GM23248 (cell line): ENCODE results near the gene CPNE7. TPM values are rescaled to one million over a fixed set of nuclear protein-coding genes. Genes with fewer than 3 reads are reported as not detected.

ENCODE experiments used
- DNase-seq: peaks from one replicate; pipeline ENCODE4 v3.0.0-alpha.2; 2015
- H2AFZ ChIP-seq: fragments of 200-600 bp; sonication (generic); 2 replicates; pipeline ENCODE4 v1.6.1; 2016; ENCODE audit warnings: antibody characterized with exemption
- H3F3A ChIP-seq: fragments of 200-600 bp; sonication (generic); 2 replicates; pipeline ENCODE4 v1.6.1; 2016; ENCODE audit warnings: mild to moderate bottlenecking, antibody characterized with exemption, mixed run types; ENCODE audit not compliant: insufficient read depth
- H3K27ac ChIP-seq: fragments of 200-600 bp; sonication (generic); 2 replicates; pipeline ENCODE4 v1.5.1; 2016; ENCODE audit warnings: mild to moderate bottlenecking
- H3K27me3 ChIP-seq: fragments of 200-600 bp; sonication (generic); replicated peaks from 2 replicates; pipeline ENCODE4 v1.6.1; 2016; ENCODE audit warnings: mild to moderate bottlenecking; ENCODE audit not compliant: insufficient read depth
- H3K36me3 ChIP-seq: fragments of 200-600 bp; sonication (generic); 2 replicates; pipeline ENCODE4 v1.6.1; 2016; ENCODE audit warnings: low read depth, mild to moderate bottlenecking
- H3K4me1 ChIP-seq: fragments of 200-600 bp; sonication (generic); 2 replicates; pipeline ENCODE4 v1.6.1; 2016; ENCODE audit warnings: mild to moderate bottlenecking; ENCODE audit not compliant: insufficient read depth
- H3K4me2 ChIP-seq: fragments of 200-600 bp; sonication (generic); one replicate; pipeline ENCODE4 v1.6.1; 2016; ENCODE audit warnings: mild to moderate bottlenecking; ENCODE audit not compliant: unreplicated experiment
- H3K4me3 ChIP-seq: fragments of 200-600 bp; sonication (generic); 2 replicates; pipeline ENCODE4 v1.5.1; 2016; ENCODE audit warnings: mild to moderate bottlenecking
- H3K79me2 ChIP-seq: fragments of 200-600 bp; sonication (generic); 2 replicates; pipeline ENCODE4 v1.6.1; 2016; ENCODE audit warnings: mild to moderate bottlenecking; ENCODE audit not compliant: insufficient read depth
- H3K9ac ChIP-seq: fragments of 200-600 bp; sonication (generic); 2 replicates; pipeline ENCODE4 v1.6.1; 2016; ENCODE audit warnings: mild to moderate bottlenecking
- H3K9me2 ChIP-seq: fragments of 200-600 bp; sonication (generic); 2 replicates; pipeline ENCODE4 v1.6.1; 2016; ENCODE audit warnings: mixed run types, mild to moderate bottlenecking, moderate library complexity; ENCODE audit not compliant: insufficient read depth
- H3K9me3 ChIP-seq: fragments of 200-600 bp; sonication (generic); one replicate; pipeline ENCODE4 v1.6.1; 2017; ENCODE audit warnings: low read depth
- H4K20me1 ChIP-seq: fragments of 200-600 bp; sonication (generic); 2 replicates; pipeline ENCODE4 v1.6.0; 2016; ENCODE audit not compliant: insufficient read depth
- EZH2 ChIP-seq: fragments of 200-600 bp; sonication (generic); IDR thresholded peaks from 2 replicates; pipeline ENCODE4 v1.6.1; 2018; ENCODE audit warnings: antibody characterized with exemption, mild to moderate bottlenecking; ENCODE audit not compliant: insufficient read depth, poor library complexity, severe bottlenecking
- EZH2phosphoT487 ChIP-seq: fragments of 200-600 bp; sonication (generic); IDR thresholded peaks from 2 replicates; pipeline ENCODE4 v1.6.1; 2018; ENCODE audit warnings: antibody characterized with exemption, moderate library complexity, mild to moderate bottlenecking, low read depth; ENCODE audit not compliant: insufficient read depth
- WGBS, 2 experiments: methylation state at CpG; one replicate each; pipeline ENCODE4 v1.1.6; 2015 to 2017; ENCODE audit warnings: low lambda C conversion rate in 2 of 2, low coverage in 1 of 2; ENCODE audit errors: missing lambda C conversion rate in 2 of 2; 5-methylcytosine and 5-hydroxymethylcytosine counted together
- in situ Hi-C: fragments of 300-500 bp; cut with MboI; formaldehyde crosslinking; loops from 2 replicates; pipeline ENCODE4 v1.15.0; 2020
- polyA plus RNA-seq: library from polyadenylated mRNA; unstranded; fragments of >200 nt; fragmentation: Nextera tagmentation; extraction: Ambion mirVana; gene quantifications from 2 replicates; pipeline ENCODE4 v1.2.1, GENCODE V29; 2016
- total RNA-seq: library from RNA; depleted of rRNA; stranded (reverse); fragments of >200 nt; shearing (Covaris generic); gene quantifications from 2 replicates; pipeline ENCODE4 v1.2.3, GENCODE V29; 2014

The CPNE7 gene
- total and polyA plus RNA-seq, 2 experiments from 2014 or later: 5.3 to 10.1 TPM

DNA sequence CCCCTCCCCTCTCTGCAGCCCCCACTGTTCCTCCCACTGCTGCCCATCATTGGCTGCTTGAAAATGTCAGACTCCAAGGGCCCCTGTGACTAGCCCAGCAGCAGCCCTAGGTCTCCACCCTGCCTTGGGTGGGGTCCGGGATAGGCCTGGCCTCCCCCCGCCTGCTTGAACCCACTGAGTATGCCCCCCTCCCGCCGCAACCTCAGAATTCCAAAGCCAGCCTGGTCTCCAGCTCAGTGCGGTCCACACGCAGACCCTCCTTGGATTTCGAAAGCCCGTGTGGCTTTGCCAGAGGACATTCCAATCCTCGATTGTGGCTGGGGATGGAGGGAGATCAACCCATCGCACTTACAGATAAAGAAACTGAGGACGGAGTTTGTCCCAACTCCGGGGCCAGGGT lies 44.3 kb downstream of the CPNE7 start:
- no peak overlapping the region for H3K27ac ChIP-seq
- in situ Hi-C loops: no loop called here

DNA sequence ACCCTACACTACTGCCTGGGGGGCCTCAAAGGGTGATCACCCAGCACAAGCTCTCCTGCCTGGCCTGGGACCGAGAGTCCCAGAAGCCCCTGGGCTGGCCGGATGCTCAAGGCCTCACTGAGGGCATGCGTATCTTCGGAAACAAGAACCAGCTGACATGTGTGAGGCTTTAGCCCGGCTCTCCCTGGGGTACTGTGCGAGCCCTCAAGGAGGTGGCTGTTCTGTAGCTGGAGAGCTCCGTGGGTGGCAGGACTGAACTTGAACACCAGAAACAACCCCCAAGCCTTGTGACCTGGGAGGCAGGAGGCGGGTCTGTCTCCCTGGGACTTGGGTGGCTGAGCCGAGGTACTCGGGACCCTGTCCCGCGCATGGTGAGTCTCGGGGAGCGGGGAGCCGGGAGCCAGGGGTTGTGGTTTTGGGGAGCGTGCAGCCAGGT lies 44.9 kb downstream of the CPNE7 start:
- Histone ChIP-seq H3K9me3 (no peaks in the 10 kb centered on the region), H3K36me3 (no peaks in the 10 kb centered on the region), H3K9ac (no peak overlapping the region), H3K9me2 (no peaks in the 10 kb centered on the region), H3K4me1 (0 out of 2 replicates have a peak, but pooled peaks cover 5% of the 10 kb centered on the region), H3K27me3 (peaks cover 3% of the 10 kb centered on the region; the same call in 1 of the 2 replicates), H3F3A (no peaks in the 10 kb centered on the region; the same call in 1 of the 2 replicates), H4K20me1 (no peaks in the 10 kb centered on the region), H3K27ac (no peak overlapping the region), H3K79me2 (no peaks in the 10 kb centered on the region), H3K4me3 (no peak overlapping the region), H2AFZ (no peak overlapping the region), H3K4me2 (no peak overlapping the region)
- 70 to 75% methylated on average over 14 to 16 of the region's 16 CpGs for WGBS, 2 experiments
- no peak for DNase-seq
- in situ Hi-C loops: no loop called here
- TF ChIP-seq EZH2 (no peak), EZH2phosphoT487 (no peak)

More for the DNA sequence above, 44.3 kb downstream of the CPNE7 start:
- Histone ChIP-seq H3K79me2 (no peaks in the 10 kb centered on the region), H3K4me2 (no peak overlapping the region), H2AFZ (no peak overlapping the region), H3K36me3 (no peaks in the 10 kb centered on the region), H3K9me2 (no peaks in the 10 kb centered on the region), H3K27me3 (peaks cover 3% of the 10 kb centered on the region; the same call in 1 of the 2 replicates), H3K4me3 (no peak overlapping the region), H3F3A (no peaks in the 10 kb centered on the region; the same call in 1 of the 2 replicates), H3K4me1 (0 out of 2 replicates have a peak, but pooled peaks cover 5% of the 10 kb centered on the region), H3K9me3 (no peaks in the 10 kb centered on the region), H4K20me1 (no peaks in the 10 kb centered on the region), H3K9ac (no peak overlapping the region)
- WGBS, 2 experiments: 25 to 41% methylated on average over 10 to 12 of the region's 12 CpGs
- no peak for DNase-seq
- TF ChIP-seq EZH2phosphoT487 (no peak), EZH2 (no peak)

DNA sequence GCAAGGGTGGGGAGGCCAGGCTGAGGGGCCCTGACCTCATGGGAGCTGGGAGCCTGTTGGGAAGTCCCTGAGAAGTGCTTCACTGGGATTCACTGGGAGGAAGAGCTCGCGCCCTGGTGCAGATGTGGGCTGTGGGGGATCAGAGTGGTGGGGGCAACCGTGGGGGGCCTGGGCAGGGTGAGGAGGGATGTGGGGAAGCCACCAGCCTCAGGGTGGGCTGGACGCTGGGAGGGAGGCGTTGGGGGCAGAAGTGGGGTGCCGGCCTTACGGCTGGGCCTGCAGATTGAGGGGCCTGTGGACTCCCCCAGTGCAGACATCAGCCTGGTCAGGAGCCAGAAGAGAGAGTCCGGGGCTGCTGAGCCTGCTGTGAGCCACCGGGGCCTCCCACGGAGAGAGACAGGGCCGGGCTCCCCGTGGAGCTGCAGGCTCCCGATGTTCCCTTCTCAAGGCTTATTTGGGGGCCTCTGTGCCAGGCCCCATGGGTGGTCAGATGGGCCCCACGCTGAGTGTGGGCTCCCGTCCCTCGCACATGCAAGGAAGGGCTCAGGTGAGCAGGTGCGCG lies 45.7 kb downstream of the CPNE7 start:
- no peaks in the 10 kb centered on the region for H3K36me3 ChIP-seq
- H3K79me2 ChIP-seq: no peaks in the 10 kb centered on the region
- no peak overlapping the region for H3K4me2 ChIP-seq
- no peak overlapping the region for H2AFZ ChIP-seq
- no peak for DNase-seq
- no peaks in the 10 kb centered on the region for H3K9me3 ChIP-seq
- H3K27ac ChIP-seq: no peak overlapping the region
- H3K9ac ChIP-seq: no peak overlapping the region
- no peak for TF ChIP-seq EZH2phosphoT487
- no peak for TF ChIP-seq EZH2
- no peaks in the 10 kb centered on the region for H3K9me2 ChIP-seq
- H3K27me3 ChIP-seq: peaks cover 3% of the 10 kb centered on the region; the same call in 1 of the 2 replicates
- H3K4me3 ChIP-seq: no peak overlapping the region
- whole genome bisulfite sequencing, 2 experiments: 68 to 89% methylated on average over 10 to 18 of the region's 18 CpGs
- in situ Hi-C loops: no loop called here
- H4K20me1 ChIP-seq: no peaks in the 10 kb centered on the region
- H3F3A ChIP-seq: no peaks in the 10 kb centered on the region; the same call in 1 of the 2 replicates
- 0 out of 2 replicates have a peak, but pooled peaks cover 5% of the 10 kb centered on the region for H3K4me1 ChIP-seq

DNA sequence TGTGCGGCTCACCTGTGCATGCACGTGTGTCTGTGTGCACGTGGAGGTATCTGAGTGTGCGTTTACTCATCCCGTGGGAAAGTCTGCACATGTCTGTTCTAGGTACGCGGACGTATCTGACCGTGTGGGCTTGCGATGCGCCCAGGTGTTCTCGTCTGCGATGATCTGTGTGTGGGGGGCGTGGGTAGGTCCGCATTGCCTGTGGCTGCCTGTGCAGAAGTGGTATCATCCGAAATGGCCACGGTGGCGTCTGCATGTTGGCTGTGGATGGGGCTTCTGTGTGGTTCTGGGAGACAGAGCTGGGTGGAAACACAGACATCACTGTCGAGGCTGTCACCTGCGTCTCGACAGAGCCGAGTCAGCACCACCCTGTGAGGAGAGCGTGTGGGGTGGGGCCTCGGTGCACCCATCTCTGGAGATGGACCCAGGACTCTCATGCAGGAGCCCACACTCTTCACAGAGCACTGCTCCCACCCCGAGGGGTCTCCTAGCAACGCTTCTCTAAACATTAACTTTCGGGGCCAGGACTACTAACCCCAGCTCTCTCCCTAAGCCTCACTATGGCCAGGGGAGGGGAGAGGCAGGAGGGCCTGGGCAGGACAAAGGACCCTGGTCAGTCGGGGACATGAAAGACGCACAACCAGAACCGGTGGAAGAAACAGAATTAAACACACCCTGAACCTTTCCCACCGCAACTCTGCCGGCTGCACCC lies 46.3 kb downstream of the CPNE7 start:
- Histone ChIP-seq H3K9me3 (no peaks in the 10 kb centered on the region), H4K20me1 (no peaks in the 10 kb centered on the region)
- 61 to 65% methylated on average over 31 to 32 of the region's 32 CpGs for WGBS, 2 experiments

More for the DNA sequence above, 46.3 kb downstream of the CPNE7 start:
- H3K4me3 ChIP-seq: no peak overlapping the region
- in situ Hi-C loops: no loop called here
- no peak overlapping the region for H3K9ac ChIP-seq
- TF ChIP-seq EZH2 (no peak), EZH2phosphoT487 (no peak)
- no peak overlapping the region for H3K4me2 ChIP-seq
- no peak overlapping the region for H3K27ac ChIP-seq
- H3F3A ChIP-seq: no peaks in the 10 kb centered on the region; the same call in 1 of the 2 replicates
- H3K36me3 ChIP-seq: no peaks in the 10 kb centered on the region
- H3K4me1 ChIP-seq: 0 out of 2 replicates have a peak, but pooled peaks cover 5% of the 10 kb centered on the region
- peaks cover 3% of the 10 kb centered on the region; the same call in 1 of the 2 replicates for H3K27me3 ChIP-seq
- no peak overlapping the region for H2AFZ ChIP-seq
- no peaks in the 10 kb centered on the region for H3K79me2 ChIP-seq
- no peaks in the 10 kb centered on the region for H3K9me2 ChIP-seq
- DNase-seq: no peak
